GM12891 (cell line): Measurements from ENCODE around the gene PPP2R5A. TPM values are rescaled to one million over a fixed set of nuclear protein-coding genes. Genes with fewer than 3 reads are reported as not detected.

ENCODE experiments used
- DNase-seq: peaks from one replicate; pipeline ENCODE4 v3.0.0; 2011; ENCODE audit warnings: low spot score; ENCODE audit not compliant: insufficient read length
- FAIRE-seq: peaks from 2 replicates; lab custom pipeline; 2011; peaks lifted over from hg19 to GRCh38; lab: Jason Lieb, UNC
- PAX5 ChIP-seq: IDR thresholded peaks from 2 replicates; pipeline ENCODE4 v1.6.1; 2011; ENCODE audit warnings: low read length, moderate library complexity, mild to moderate bottlenecking; ENCODE audit not compliant: insufficient read depth, severe bottlenecking
- POLR2A ChIP-seq: IDR thresholded peaks from 2 replicates; pipeline ENCODE4 v1.6.1; 2011; ENCODE audit warnings: low read depth, low read length, control low read depth
- POLR2AphosphoS5 ChIP-seq: IDR thresholded peaks from 2 replicates; pipeline ENCODE4 v1.6.1; 2011; ENCODE audit warnings: low read depth, low read length, control low read depth
- POU2F2 ChIP-seq: IDR thresholded peaks from 2 replicates; pipeline ENCODE4 v1.6.1; 2011; ENCODE audit warnings: low read depth, mild to moderate bottlenecking, control low read depth, low read length, moderate library complexity
- SPI1 ChIP-seq: IDR thresholded peaks from 2 replicates; pipeline ENCODE4 v1.6.1; 2011; ENCODE audit warnings: low read depth, low read length, control low read depth
- TAF1 ChIP-seq: IDR thresholded peaks from 2 replicates; pipeline ENCODE4 v1.6.1; 2011; ENCODE audit warnings: low read depth, low read length, control low read depth
- polyA plus RNA-seq: library from polyadenylated mRNA; unstranded; fragments of >200 nt; gene quantifications from one replicate; pipeline ENCODE4 v1.2.1, GENCODE V29; 2012; ENCODE audit warnings: low read depth, missing spikeins, inconsistent platforms; ENCODE audit not compliant: missing spikeins

Gene PPP2R5A
- polyA plus RNA-seq, result 20.7 TPM

DNA sequence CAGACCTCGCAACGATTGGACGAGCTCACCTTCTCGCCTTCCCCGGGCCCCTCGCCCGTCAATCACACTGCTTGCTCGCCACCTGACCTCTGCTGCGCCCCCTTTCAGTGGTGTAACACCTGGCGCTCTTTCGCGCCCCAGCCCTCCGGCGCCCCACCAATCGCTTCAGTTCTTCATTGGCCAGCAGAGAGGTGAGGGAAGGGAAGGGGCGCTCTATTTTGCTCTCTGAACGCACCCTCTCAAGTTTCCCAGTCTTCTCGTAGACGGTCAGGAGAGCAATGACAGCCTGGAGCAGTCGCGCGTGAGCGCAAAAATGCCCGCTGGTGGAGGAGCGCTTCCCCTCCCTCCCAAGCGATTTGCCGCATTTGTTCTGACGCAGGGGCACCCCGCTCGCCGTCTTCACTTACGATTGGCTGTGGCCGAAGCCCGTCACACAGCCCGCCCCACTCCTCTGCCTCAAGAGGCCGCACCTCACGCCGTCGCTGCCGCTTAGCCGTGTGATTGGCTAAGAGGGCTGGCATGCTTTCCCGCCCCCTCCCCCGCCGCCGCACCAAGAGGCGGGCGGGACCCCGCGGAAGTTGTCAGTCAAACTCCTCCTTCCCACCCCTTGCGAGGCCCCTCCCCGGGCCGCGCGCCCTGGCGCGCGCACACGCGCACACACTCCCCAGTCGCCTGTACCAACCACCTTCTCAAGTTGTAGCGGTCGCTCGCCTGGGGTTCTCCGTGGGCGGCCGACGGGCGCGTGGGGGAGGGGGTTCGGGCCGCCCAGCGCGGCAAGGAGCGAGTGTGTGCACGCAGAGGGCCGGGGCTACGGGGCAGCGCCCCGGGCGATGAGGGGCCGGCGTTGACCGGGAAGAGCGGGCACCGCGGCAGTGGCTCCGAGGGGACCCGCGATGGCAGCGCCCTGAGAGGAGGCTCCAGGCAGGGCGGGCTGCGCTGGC is at the start of gene PPP2R5A:
Gene PPP2R5A, plus strand, starts transcription at position 667 of the 941 bp plus-strand sequence. CDS start 701 bp downstream, outside the sequence.
- FAIRE-seq (peak; percentile 99), DNase-seq (peak; percentile 87)
- TF ChIP-seq POU2F2 (peak; percentile 56; the same call in 1 of the 2 replicates), POLR2AphosphoS5 (peak; percentile 49), SPI1 (0 out of 2 replicates have a peak, but pooled peaks have one; percentile 32), TAF1 (peak; percentile 71), POLR2A (peak; percentile 58), PAX5 (peak; percentile 23)

DNA sequence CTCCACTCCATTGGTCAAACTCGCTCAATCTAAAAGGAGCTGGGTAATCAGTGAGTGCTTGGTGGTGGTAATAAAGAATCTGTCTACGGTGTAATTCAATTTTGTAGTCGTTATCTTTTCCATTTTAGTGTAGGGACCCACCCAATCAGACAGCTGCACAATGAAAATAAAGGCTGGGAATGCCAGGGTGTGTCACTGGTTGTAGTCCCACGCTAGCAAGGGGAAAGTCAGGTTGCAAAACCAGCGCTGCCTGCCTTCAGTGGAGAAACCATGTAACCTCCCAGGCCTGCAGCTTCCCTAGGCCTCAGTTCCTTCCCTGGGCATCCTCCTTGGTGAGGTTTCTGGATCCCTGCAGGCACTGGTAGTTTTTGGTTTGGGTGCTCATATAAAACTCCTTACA is 49.4 kb upstream of the PPP2R5A start:
- TF ChIP-seq POU2F2 (no peak), TAF1 (no peak)
- DNase-seq (no peak), FAIRE-seq (no peak)

DNA sequence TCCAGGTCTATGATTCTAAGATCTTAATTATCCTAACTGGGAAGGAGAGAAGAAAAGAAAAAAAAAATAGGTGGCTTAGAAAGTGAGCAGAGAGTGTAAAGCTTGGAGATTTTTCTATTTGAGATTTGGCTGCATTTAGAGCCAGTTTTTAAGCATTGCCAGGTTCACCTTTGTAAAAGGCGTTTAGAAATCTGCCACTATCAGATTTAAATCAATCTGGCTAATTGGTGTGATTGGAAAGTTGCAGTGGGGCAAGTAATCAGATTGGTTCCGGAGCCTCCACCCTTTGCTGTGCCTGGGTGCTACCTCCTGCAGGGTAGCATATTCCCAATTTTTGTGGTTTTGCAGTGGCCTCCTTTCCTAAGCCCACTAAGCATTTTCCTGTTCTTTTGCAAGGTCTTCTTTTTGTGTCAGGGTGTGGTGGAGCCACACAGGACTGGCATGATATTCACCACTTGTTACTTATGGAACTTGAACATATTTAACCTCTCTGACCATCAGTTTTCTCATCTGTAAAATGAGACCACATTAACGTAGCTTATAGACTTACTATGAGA is 48.5 kb upstream of the PPP2R5A start:
- FAIRE-seq (no peak), DNase-seq (no peak)
- TF ChIP-seq PAX5, result no peak
- TF ChIP-seq POLR2AphosphoS5, result no peak
- TF ChIP-seq TAF1, result no peak
- no peak for TF ChIP-seq POLR2A
- no peak for TF ChIP-seq POU2F2
- no peak for TF ChIP-seq SPI1

DNA sequence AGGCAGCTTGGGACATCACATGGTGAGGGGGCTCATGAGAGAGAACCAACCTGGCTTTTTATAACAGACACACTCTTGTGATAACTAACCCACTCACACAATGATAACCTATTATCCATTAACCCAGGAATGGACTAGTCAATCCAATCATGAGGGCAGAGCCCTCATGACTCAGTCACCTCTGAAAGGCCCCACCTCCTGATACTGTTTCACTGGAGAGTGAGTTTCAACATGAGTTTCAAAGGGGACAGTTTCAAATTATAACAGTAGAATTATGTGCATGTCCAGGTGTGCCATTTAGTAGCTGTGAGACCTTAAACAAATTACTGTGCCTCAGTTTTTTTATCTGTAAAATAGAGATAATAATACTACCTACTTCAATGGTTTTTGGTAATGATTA is 47.6 kb upstream of the PPP2R5A start:
- TF ChIP-seq TAF1, result no peak
- FAIRE-seq, result peak; percentile 67
- no peak for DNase-seq

DNA sequence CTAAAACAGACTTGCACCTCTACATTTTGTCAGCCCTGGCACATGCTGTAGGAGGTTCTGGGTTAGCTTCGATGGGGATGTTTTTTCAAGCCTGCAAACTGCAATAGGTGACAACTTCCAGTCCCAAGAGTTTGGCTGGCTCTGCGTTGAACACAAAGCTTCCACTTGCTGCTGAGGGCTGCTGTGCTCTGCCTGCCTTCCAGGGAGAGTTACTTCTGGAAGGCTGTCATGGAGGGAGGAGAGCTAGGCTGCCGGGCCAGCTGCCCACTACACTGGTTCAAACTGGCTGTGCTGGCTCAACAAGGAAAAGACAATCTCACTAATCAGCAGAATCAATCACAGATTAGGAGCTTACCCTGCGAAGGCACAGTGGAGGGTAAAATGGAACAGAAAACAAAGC is 46.7 kb upstream of the PPP2R5A start:
- no peak for DNase-seq
- TF ChIP-seq POLR2AphosphoS5 (no peak), POU2F2 (no peak), TAF1 (no peak), SPI1 (no peak), PAX5 (no peak), POLR2A (no peak)
- no peak for FAIRE-seq

DNA sequence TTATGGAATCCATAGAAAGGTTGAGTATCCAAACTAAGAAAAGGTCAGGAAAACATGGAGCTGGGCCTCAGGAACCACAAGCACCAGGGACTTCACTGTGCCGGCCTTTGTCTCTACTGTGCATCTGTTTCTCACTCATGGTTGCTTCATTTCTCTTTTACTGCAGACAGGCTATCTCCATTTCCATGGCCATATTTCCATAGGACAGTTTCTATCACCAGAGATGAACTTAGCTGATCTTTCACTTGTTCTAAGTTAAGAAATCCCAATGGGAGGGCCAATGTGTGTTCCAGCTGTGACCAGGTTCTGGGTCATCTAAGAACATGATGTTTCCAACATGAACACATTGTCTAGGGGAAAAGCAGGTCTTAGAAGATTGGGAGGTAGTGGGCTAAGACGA is 43.7 kb upstream of the PPP2R5A start:
- TF ChIP-seq POLR2A (no peak), POU2F2 (no peak), TAF1 (no peak)
- FAIRE-seq (no peak), DNase-seq (no peak)

DNA sequence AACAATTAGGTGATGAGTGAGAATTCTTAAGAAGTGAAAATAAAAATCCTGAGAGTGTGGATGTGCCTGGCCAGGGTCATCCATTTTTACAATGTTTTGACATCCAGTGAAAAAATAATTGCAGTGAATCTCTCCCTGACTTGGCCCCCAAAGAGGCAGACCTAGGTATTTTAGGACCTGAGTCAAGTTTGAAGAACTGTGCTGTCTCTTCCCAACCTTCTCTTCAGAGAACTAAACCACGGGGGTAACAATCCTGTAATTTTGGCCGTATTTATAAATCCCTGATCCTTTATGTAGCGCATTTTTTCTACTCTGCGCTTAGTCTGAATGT is 43.3 kb upstream of the PPP2R5A start:
- FAIRE-seq, result no peak
- no peak for DNase-seq
- no peak for TF ChIP-seq SPI1
- TF ChIP-seq TAF1, result no peak
- no peak for TF ChIP-seq POLR2AphosphoS5
- no peak for TF ChIP-seq POLR2A
- TF ChIP-seq POU2F2, result no peak

DNA sequence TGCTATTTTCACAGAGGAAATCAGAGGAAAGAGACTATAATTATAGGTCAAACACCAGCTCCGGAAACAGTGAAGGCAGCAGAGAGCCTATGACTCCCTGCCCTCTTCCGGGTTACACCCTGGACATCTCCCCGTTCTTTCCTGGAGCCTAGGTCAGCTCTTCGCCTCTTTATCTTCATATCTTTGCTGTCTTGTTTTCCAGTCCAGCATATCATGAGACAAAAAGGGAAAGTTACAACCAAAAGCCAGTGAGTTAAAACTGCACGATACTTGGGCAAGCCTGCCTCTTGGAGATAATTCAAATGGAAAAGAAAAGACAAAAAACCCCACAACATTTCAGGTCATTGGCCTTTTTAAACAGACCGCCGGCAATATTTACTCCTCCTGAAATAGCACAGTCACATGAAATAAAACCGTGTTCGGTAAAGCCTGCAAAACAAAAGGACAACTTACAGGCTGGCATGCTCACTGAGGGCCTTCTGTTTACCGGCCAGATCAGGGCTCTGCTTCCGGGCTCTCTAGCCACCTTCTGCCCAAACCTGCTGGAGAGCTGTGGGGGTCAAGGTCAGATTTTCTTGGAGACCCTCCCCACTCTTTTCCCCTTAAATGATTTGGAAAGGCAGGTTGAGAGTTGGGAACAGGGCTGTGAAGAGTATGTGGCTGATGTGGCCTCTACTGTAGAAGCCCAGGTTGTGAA is 42.8 kb upstream of the PPP2R5A start:
- FAIRE-seq, result no peak
- no peak for DNase-seq
- TF ChIP-seq POLR2AphosphoS5 (no peak), POLR2A (no peak), PAX5 (no peak), POU2F2 (no peak), TAF1 (no peak)

DNA sequence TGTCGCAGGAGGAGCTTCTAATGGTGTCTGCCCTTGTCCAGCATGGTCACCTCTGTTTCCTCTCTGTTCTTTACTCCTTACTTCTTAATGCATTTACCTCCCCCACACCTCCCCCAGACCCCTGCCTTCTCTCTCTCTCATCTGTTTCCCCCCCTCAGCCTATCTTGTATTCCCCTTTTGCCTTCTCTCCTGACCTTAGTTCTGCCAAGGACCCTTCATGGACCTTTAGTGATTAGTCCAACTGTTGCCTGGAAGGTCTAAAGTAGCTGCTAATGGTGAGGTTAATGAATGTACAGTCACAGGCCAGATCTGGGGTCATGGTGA is 42.3 kb upstream of the PPP2R5A start:
- TF ChIP-seq POU2F2 (no peak), PAX5 (no peak), POLR2AphosphoS5 (no peak), TAF1 (no peak), SPI1 (no peak), POLR2A (no peak)
- FAIRE-seq, result no peak
- DNase-seq, result no peak
